Forelimb muscle (tissue), 1 donor: Measurements from ENCODE around the gene PI4KB. TPM values are rescaled to one million over a fixed set of nuclear protein-coding genes. Genes with fewer than 3 reads are reported as not detected.
"Not testable (repeated sequence)": the region's sequence is repeated elsewhere in the genome, so short reads cannot be mapped to it uniquely, and the experiment has no call there.

Experiments
- DNase-seq: peaks from one replicate; pipeline ENCODE4 v3.0.0-alpha.2; 2013; ENCODE audit warnings: low read depth
- polyA plus RNA-seq: library from polyadenylated mRNA; unstranded; fragments of 120-200 nt; gene quantifications from one replicate; pipeline ENCODE4 v1.2.1, GENCODE V29; 2013; ENCODE audit not compliant: insufficient read length

Gene PI4KB
- polyA plus RNA-seq, 1 donor: 54.9 TPM

GRCh38 chr1:151281225-151281968 is 45.8 kb downstream of the PI4KB start:
- peak; percentile 89 for DNase-seq

- DNase-seq: no peak
Observed at GRCh38 chr1:151277249-151277648, 50.0 kb downstream of the PI4KB start.

GRCh38 chr1:151275341-151275740 is 51.9 kb downstream of the PI4KB start:
- DNase-seq: not testable (repeated sequence)

- no peak for DNase-seq
Observed at GRCh38 chr1:151273924-151274466, 53.2 kb downstream of the PI4KB start.

- DNase-seq: no peak
Observed at GRCh38 chr1:151267760-151268159, 59.5 kb downstream of the PI4KB start.

GRCh38 chr1:151266821-151267220 is 60.4 kb downstream of the PI4KB start:
- DNase-seq: no peak

- DNase-seq: no peak
Observed at GRCh38 chr1:151266315-151266714, 60.9 kb downstream of the PI4KB start.

- DNase-seq: no peak
Observed at GRCh38 chr1:151265446-151266236, 61.6 kb downstream of the PI4KB start.

- DNase-seq: no peak
Observed at GRCh38 chr1:151259351-151259750, 67.9 kb downstream of the PI4KB start.

GRCh38 chr1:151255381-151255780 is 71.8 kb downstream of the PI4KB start:
- no peak for DNase-seq

- peak; percentile 95 for DNase-seq
Observed at GRCh38 chr1:151254217-151255213, 72.7 kb downstream of the PI4KB start, which contains the start of gene PSMD4. Gene PSMD4 (plus strand): TSS chr1:151254734. CDS start chr1:151254783, 49 bp downstream.

- peak; percentile 40 for DNase-seq
Observed at GRCh38 chr1:151251656-151252470, 75.4 kb downstream of the PI4KB start.

GRCh38 chr1:151246786-151247185 is 80.4 kb downstream of the PI4KB start:
- no peak for DNase-seq

GRCh38 chr1:151243683-151244216 is 83.5 kb downstream of the PI4KB start:
- DNase-seq: no peak

- no peak for DNase-seq
Observed at GRCh38 chr1:151242442-151242841, 84.8 kb downstream of the PI4KB start.

Other genes with a start within 250 kb of the PI4KB start
- 97.0 TPM for gene SEMA6C, start 180.8 kb downstream of the PI4KB start, polyA plus RNA-seq
- 1.7 TPM for gene TNFAIP8L2, start 170.8 kb downstream of the PI4KB start, polyA plus RNA-seq
- 12.2 TPM for gene LYSMD1, start 161.5 kb downstream of the PI4KB start, polyA plus RNA-seq
- gene SCNM1, start 161.3 kb downstream of the PI4KB start, polyA plus RNA-seq: 40.0 TPM
- 43.2 TPM for gene TMOD4, start 151.4 kb downstream of the PI4KB start, polyA plus RNA-seq
- gene VPS72, start 137.2 kb downstream of the PI4KB start, polyA plus RNA-seq: 46.7 TPM
- gene PIP5K1A, start 128.9 kb downstream of the PI4KB start, polyA plus RNA-seq: 36.6 TPM
- 116 TPM for gene PSMD4, start 72.7 kb downstream of the PI4KB start, polyA plus RNA-seq
- 11.9 TPM for gene ZNF687, start 45.1 kb downstream of the PI4KB start, polyA plus RNA-seq
- gene RFX5, start 19.8 kb upstream of the PI4KB start, polyA plus RNA-seq: 23.0 TPM
- gene SELENBP1, start 45.3 kb upstream of the PI4KB start, polyA plus RNA-seq: 30.4 TPM
- 156 TPM for gene PSMB4, start 72.2 kb upstream of the PI4KB start, polyA plus RNA-seq
- 62.7 TPM for gene POGZ, start 132.1 kb upstream of the PI4KB start, polyA plus RNA-seq
- gene CGN, start 184.0 kb upstream of the PI4KB start, polyA plus RNA-seq: 0.52 TPM
- gene TUFT1, start 212.9 kb upstream of the PI4KB start, polyA plus RNA-seq: 9.5 TPM